Endothelial cell of umbilical vein (primary cell): Measurements from ENCODE around the gene SLA2.

ENCODE experiments used
- CTCF ChIP-seq, 2 donors: IDR thresholded peaks; 1 replicate in 1 of 2; 2 replicates in 1 of 2; pipeline ENCODE4 v1.5.1; 2011; ENCODE audit warnings: low read length in 2 of 2, mild to moderate bottlenecking in 2 of 2, moderate library complexity in 2 of 2, control low read depth in 1 of 2, inconsistent platforms in 1 of 2, low read depth in 1 of 2; ENCODE audit not compliant: insufficient read depth in 1 of 2; ENCODE audit errors: extremely low read depth in 1 of 2
- EZH2 ChIP-seq: IDR thresholded peaks from 2 replicates; pipeline ENCODE4 v1.6.1; 2012; ENCODE audit warnings: borderline replicate concordance, low read depth, mild to moderate bottlenecking, moderate library complexity, low read length, inconsistent platforms; ENCODE audit not compliant: severe bottlenecking
- MAX ChIP-seq: IDR thresholded peaks from 2 replicates; pipeline ENCODE4 v1.6.1; 2011; ENCODE audit not compliant: insufficient read depth, insufficient read length
- MYC ChIP-seq: IDR thresholded peaks from one replicate; pipeline ENCODE4 v1.6.1; 2011; ENCODE audit warnings: mild to moderate bottlenecking, low read depth, low read length
- POLR2A ChIP-seq: IDR thresholded peaks from 2 replicates; pipeline ENCODE4 v1.6.1; 2012; ENCODE audit warnings: low read depth, mild to moderate bottlenecking, control low read depth, low read length
- POLR2AphosphoS5 ChIP-seq: IDR thresholded peaks from 2 replicates; pipeline ENCODE4 v1.6.1; 2012; ENCODE audit warnings: low read depth, mild to moderate bottlenecking, control low read depth, low read length, moderate library complexity; ENCODE audit not compliant: insufficient read depth

GRCh38 chr20:36571564-36572504 is 74.2 kb downstream of the SLA2 start:
- TF ChIP-seq CTCF (IDR thresholded peaks at IDR 0.05; ENCODE audit: extremely low read depth in 1 of 2, insufficient read depth in 1 of 2, low read depth in 1 of 2, low read length in 2 of 2) (no peak), POLR2A (no peak), POLR2AphosphoS5 (no peak), EZH2 (no peak), MYC (no peak), MAX (no peak)
